EH (cell line): ENCODE results near the gene COCH.
A peak's percentile ranks its signal among the peaks of the same experiment; 100 is the strongest.
"Not testable (repeated sequence)": the region's sequence is repeated elsewhere in the genome, so short reads cannot be mapped to it uniquely, and the experiment has no call there.

Source experiments
- DNase-seq: peaks from one replicate; pipeline ENCODE4 v3.0.0-alpha.2; 2015; ENCODE audit warnings: low read depth

The COCH gene

GRCh38 chr14:30875788-30876053 lies 1.4 kb downstream of the COCH start:
- no peak for DNase-seq

DNA sequence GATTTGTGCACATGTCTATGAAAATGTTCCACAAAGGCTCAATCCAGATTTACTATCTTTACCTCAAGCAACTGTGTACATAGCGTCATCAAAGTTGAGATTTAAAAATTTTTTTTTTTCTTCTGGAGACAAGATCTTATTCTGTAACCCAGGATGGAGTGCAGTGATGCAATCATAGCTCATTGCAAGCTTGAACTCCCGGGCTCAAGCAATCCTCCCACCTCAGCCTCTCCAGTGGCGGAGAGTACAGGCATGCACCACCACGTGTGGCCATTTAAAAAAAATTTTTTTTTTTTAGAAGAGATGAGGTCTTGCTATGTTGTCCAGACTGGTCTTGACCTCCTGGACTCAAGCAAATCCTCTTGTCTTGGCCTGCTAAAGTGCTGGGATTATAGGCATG lies 2.3 kb downstream of the COCH start:
- DNase-seq: no peak

DNA sequence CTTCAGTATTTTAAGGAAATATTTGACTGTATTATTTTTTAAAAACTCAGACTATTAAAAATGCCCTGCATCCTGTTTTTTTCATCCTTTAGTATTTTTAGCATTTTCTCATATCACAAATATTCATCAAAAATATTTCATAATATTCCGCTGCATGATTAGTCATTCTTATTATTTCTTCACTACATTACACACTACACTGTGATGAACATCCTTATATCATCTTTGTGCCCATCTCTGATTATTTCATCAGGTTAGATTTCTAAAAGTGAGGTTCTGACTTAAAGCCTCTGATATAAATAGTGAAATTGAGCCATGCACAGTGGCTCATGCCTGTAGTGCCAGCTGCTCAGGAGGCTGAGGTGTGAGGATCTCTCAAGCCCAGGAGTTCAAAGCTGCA lies 8.1 kb downstream of the COCH start:
- DNase-seq: no peak

GRCh38 chr14:30883508-30884294 lies 9.3 kb downstream of the COCH start:
- no peak for DNase-seq

DNA sequence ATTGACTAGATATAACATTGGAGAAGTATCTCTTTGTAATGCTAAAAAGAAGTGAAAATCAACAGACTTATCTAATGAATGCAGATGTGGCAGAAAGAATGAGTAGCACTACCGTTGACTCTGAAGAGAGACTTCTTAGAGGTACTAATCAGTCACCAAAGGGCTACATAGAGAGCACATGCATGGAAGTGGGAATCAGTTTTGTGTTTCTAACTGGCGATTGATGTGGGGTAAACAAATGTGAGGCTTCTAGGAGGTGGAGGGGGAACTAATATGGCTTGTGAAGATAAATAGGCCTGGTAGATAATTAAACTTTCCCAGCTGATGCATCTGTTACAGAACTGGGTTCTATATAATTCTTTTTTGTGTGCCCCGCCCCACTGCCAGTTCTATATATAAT lies 10.5 kb downstream of the COCH start:
- DNase-seq: no peak

DNA sequence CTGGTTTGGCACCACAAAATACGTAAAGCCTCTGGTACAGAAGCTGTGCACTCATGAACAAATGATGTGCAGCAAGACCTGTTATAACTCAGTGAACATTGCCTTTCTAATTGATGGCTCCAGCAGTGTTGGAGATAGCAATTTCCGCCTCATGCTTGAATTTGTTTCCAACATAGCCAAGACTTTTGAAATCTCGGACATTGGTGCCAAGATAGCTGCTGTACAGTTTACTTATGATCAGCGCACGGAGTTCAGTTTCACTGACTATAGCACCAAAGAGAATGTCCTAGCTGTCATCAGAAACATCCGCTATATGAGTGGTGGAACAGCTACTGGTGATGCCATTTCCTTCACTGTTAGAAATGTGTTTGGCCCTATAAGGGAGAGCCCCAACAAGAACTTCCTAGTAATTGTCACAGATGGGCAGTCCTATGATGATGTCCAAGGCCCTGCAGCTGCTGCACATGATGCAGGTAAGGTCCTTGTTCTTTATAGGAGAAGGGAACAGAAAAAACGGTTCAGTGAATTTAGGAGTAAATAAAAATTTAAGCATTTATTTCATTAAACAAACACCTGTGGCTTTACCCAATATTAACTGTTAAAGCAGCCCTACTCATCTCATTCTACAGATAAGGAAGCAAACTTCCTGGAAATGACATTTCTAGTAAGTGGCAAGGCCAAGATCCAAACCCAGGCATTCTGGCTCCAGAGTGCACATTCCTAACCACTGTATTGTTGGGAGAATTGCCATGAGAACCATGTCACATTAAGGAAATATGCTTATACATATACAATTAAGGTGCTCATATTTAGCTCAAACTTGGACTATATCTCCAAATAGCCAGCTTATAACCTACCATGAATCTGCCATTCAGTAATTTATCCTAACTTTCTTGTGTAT lies 11.7 kb downstream of the COCH start:
- DNase-seq: peak; percentile 38

DNA sequence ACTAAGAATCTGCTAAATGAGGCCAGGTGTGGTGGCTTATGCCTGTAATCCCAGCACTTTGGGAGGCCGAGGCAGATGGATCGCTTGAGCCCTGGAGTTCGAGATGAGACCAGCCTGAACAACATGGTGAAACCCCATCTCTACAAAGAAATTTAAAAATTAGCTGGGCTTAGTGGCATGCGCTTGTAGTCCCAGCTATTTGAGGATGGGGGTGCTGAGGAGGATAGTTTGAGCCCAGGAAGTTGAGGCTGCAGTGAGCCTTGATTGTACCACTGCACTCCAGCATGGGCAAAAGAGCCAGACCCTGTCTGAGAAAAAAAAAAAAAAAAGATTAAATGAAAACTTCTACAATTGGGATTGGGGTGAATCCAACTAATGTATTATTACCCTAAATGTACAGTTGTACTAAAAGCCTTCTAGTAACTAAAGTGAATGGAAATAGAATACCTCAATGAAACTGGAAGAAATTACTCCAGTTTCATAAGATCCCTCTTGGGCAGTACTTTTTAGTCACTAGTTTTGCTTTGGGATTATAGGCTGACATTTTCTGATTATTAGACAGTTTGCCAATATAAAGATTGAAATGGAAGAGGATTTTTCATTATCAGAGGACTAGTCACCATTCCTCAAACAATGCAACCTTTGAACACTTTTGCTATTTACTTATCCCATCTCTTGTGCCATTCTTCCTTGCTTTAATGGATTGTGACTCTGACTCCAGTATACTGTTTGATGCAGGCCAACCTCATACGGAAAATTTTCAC lies 14.3 kb downstream of the COCH start:
- DNase-seq: no peak

- no peak for DNase-seq
Measured at GRCh38 chr14:30889244-30889594, 14.9 kb downstream of the COCH start.

- no peak for DNase-seq
Measured at GRCh38 chr14:30893819-30894218, 19.5 kb downstream of the COCH start.

DNA sequence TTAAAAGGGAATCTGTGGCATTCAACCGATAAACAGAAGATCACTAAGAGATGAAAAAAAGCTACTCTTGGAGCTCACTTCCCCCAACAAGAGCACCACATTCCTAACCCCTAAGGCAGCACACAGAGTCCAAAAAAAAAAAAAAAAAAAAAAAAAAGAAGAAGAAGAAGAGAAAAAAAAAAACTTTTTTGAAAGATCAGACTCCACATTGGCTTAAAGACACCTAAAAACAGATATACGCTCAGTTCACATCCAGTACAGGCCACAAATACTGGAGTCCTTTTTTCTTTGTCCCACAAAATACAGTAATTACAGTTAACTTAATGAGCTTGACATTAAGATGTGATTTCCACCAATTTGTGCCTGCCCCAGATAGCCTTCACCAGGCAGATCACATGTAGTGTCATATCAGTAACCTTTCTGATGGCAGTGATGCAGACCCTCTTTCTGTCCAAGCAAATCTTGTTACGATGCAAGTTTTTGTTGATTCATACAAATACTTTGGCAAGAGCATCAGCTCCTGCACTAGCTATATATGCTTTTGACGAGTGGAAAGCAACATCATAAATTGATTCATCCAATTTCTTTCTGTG lies 20.7 kb downstream of the COCH start:
- DNase-seq: peak; percentile 32

GRCh38 chr14:30896435-30896834 lies 22.1 kb downstream of the COCH start:
- DNase-seq: no peak

GRCh38 chr14:30897121-30897520 lies 22.8 kb downstream of the COCH start:
- not testable (repeated sequence) for DNase-seq

DNA sequence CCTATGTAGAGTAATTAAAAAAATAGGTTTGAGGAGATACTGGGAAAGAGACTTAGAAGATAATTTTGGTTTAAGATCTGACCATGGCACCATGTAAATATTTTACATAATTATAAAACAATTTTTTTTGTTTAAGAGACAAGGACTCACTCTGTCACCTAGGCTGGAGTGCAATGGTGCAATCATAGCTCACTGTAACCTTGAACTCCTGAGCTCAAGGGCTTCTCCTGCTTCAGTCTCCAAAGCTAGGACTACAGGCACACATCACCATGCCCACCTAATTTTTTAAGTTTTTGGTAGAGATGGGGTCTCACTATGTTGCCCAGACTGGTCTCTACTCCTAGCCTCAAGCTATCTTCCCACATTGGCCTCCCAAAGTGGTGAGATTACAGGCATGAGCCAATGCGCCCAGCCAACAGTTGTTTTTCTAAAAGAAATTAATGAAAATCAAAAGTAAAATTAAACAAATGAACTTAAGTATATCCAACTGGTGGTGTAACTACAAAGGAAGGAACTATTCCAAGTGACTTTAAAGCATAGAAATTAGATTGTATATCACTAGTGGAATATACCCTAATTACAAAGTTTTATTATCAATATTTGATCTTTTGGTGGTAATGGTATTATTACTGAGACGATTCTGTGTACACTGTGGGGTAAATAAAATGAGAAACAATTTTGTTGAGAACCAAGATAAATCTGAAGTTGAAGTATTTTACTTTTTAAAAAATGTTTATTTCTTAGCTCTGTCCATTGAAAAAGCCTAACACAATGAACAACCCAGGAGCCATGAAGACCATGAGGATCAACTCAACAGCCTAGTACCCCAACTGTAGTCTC lies 29.1 kb downstream of the COCH start:
- DNase-seq: no peak

DNA sequence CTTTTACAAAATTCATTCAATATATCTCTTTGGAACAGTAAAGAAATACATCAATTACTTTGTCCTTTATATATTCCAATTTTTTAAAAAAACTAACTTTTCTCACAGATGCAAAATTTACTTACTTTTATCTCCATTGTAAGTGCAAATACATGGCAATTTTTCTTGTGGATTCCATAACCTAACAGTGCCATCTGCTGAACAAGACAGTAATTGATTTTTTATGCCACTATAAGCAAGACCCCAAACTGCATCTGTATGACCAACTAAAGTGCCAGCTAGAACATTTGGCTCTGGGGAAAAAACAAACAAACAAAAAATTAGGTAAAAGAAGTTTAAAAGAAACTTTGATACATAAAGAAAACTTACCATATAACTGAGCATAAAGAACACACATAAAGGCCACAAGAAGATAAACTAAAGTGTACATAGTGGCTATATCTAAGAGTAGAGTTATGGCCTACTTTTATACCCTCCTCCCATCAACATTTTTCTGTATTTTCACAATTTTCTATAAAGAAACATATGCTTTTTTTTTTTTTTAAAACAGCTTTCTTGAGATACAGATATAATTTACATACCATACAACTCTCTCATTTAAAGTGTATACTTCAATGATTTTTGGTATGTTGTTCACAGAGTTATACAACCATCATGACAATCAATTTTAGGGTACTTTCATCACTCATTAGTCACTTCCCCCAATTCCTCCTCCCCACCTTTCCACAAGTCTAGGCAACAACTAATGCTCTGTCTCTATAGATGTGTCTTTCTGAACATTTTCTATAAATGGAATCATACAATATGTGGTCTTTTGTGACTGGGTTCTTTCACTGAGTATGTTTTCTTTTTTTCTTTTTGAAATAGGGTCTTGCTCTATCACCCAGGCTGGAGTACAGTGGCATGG lies 32.6 kb downstream of the COCH start:
- DNase-seq: peak; percentile 26

DNA sequence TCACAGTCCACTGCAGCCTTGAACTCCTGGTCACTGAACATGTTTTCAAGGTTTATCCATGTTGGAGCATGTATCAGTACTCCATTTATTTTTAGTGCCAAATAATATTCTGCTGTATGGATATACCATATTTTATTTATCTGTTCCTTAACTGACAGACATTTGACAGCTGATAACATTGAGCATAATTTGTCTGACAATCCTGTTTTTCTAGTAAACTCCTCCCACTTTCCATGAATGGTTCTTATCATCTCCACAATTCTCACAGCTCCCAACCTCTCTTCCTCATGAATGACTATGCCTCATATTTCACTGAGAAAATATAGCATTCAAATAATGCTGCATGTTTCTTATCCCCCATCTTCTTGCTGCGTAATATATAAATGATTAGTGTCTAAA lies 33.3 kb downstream of the COCH start:
- no peak for DNase-seq

- DNase-seq: no peak
Measured at GRCh38 chr14:30908826-30909225, 34.5 kb downstream of the COCH start.

- no peak for DNase-seq
Measured at GRCh38 chr14:30914812-30915211, 40.5 kb downstream of the COCH start.

- DNase-seq: peak; percentile 11
Measured at GRCh38 chr14:30915596-30915995, 41.2 kb downstream of the COCH start.

DNA sequence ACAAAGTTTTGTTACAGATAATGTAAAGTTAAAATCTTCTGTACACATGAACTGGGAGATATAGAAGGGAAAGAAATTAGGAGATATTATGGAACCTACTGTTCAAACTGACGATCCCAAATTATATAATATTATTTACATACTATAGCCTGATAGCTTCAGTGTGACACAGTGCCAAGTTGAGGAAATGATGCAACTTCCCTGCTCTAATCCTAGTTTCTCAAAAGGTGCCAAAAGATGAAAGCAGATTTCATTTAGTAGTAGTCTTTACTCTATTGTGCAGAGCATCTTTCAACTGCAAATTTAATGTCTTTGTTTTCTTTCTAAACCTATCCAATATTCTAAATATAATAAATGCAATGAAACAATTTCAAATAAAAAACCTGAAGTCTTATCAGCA lies 46.9 kb downstream of the COCH start:
- peak; percentile 13 for DNase-seq

- no peak for DNase-seq
Measured at GRCh38 chr14:30921788-30922187, 47.4 kb downstream of the COCH start.

DNA sequence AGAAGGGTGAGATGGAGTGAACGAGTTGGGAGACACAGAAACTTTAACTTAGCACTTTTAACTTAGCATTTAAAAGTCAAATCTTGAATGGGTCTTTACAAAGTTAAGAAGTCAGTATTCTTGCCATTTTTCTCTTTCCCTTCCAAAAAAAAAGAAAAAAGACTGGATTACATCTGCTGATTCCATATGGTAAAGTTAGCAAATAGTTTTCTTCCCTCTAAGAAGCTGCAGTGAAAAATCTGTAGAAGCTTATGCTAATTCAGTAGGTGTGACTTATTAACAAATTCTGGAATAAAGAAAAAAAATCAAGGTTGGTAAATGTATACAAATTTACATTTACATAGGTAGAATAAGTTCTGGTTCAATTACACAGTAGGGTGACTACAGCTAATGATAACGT lies 50.9 kb downstream of the COCH start:
- DNase-seq: no peak
